Osteoblast (primary cell): Measurements from ENCODE around the gene CCDC50. TPM values are rescaled to one million over a fixed set of nuclear protein-coding genes. Genes with fewer than 3 reads are reported as not detected.

Experiments
- DNase-seq: peaks from one replicate; pipeline ENCODE4 v3.0.0; 2011; ENCODE audit warnings: low spot score, mixed read lengths; ENCODE audit not compliant: insufficient read length; ENCODE audit errors: missing footprints
- H2AFZ ChIP-seq: 2 replicates; pipeline ENCODE4 v1.6.0; 2011; ENCODE audit warnings: mild to moderate bottlenecking, low read length
- H3K27ac ChIP-seq: 2 replicates; pipeline ENCODE4 v1.5.1; 2011; ENCODE audit warnings: mild to moderate bottlenecking, low read depth, low read length, moderate library complexity
- H3K27me3 ChIP-seq: 2 replicates; pipeline ENCODE4 v1.6.0; 2012; ENCODE audit warnings: mild to moderate bottlenecking, control low read depth, inconsistent platforms, low read length, moderate library complexity; ENCODE audit not compliant: insufficient read depth
- H3K36me3 ChIP-seq: 2 replicates; pipeline ENCODE4 v1.5.1; 2011; ENCODE audit warnings: mild to moderate bottlenecking, low read length, control low read depth, moderate library complexity; ENCODE audit not compliant: insufficient read depth
- H3K4me1 ChIP-seq: 2 replicates; pipeline ENCODE4 v1.5.1; 2011; ENCODE audit warnings: mild to moderate bottlenecking, low read length, control low read depth, moderate library complexity; ENCODE audit not compliant: insufficient read depth
- H3K4me2 ChIP-seq: 2 replicates; pipeline ENCODE4 v1.6.0; 2011; ENCODE audit warnings: mild to moderate bottlenecking, low read length; ENCODE audit not compliant: insufficient read depth
- H3K4me3 ChIP-seq: fragments of 200-600 bp; sonication (generic); 3 replicates; pipeline ENCODE4 v1.5.1; 2012; ENCODE audit warnings: mild to moderate bottlenecking, low read length, inconsistent platforms; ENCODE audit not compliant: insufficient read depth
- H3K79me2 ChIP-seq: 2 replicates; pipeline ENCODE4 v1.6.0; 2012; ENCODE audit warnings: mild to moderate bottlenecking, low read length, control low read depth, inconsistent platforms; ENCODE audit not compliant: insufficient read depth
- H3K9me3 ChIP-seq: 2 replicates; pipeline ENCODE4 v1.5.1; 2011; ENCODE audit warnings: low read depth, low read length, control low read depth
- H4K20me1 ChIP-seq: 2 replicates; pipeline ENCODE4 v1.6.0; 2012; ENCODE audit warnings: mild to moderate bottlenecking, low read length, control low read depth; ENCODE audit not compliant: insufficient read depth
- total RNA-seq: library from RNA; depleted of rRNA; stranded (reverse); fragments of >200 nt; gene quantifications from 2 replicates; pipeline ENCODE4 v1.2.3, GENCODE V29; 2012
- TF ChIP-seq, protein P1 (sequence below): IDR thresholded peaks from 2 replicates; pipeline ENCODE4 v1.5.1; 2011; ENCODE audit warnings: mild to moderate bottlenecking, low read depth, low read length, moderate library complexity; ENCODE audit errors: extremely low read depth

The CCDC50 gene
- total RNA-seq, 1 donor, result 78.2 TPM

DNA sequence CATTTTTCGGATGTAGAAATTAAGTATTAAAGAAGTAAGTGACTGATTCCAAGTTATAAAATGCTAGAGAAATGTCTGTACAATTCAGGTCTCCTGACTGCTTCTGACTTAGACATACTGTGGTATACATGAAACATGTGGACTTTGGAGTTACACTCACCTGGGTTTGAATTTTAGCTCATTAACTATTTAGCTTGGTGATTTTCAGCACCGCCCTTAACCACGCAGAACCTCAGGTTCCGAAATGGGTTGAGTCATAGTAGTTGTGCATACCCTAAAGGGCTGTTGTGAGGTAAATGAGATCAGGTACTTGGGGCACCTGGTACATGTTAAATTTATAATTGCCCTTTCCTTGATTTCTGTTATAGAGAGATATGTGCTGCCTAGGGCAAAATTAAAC, 34.0 kb downstream of the CCDC50 start:
- H3K79me2 ChIP-seq, result peaks cover 41% of the 10 kb centered on the region
- no peaks in the 10 kb centered on the region for H3K27me3 ChIP-seq
- no peaks in the 10 kb centered on the region for H3K9me3 ChIP-seq
- no peaks in the 10 kb centered on the region for H4K20me1 ChIP-seq
- H3K36me3 ChIP-seq, result peaks cover 46% of the 10 kb centered on the region
- H3K4me3 ChIP-seq, result no peak overlapping the region
- H2AFZ ChIP-seq, result no peak overlapping the region
- TF ChIP-seq, protein P1, sequence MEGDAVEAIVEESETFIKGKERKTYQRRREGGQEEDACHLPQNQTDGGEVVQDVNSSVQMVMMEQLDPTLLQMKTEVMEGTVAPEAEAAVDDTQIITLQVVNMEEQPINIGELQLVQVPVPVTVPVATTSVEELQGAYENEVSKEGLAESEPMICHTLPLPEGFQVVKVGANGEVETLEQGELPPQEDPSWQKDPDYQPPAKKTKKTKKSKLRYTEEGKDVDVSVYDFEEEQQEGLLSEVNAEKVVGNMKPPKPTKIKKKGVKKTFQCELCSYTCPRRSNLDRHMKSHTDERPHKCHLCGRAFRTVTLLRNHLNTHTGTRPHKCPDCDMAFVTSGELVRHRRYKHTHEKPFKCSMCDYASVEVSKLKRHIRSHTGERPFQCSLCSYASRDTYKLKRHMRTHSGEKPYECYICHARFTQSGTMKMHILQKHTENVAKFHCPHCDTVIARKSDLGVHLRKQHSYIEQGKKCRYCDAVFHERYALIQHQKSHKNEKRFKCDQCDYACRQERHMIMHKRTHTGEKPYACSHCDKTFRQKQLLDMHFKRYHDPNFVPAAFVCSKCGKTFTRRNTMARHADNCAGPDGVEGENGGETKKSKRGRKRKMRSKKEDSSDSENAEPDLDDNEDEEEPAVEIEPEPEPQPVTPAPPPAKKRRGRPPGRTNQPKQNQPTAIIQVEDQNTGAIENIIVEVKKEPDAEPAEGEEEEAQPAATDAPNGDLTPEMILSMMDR, result no peak
- H3K4me2 ChIP-seq, result no peak overlapping the region
- peak; percentile 30 for DNase-seq
- no peaks in the 10 kb centered on the region for H3K4me1 ChIP-seq
- no peak overlapping the region for H3K27ac ChIP-seq

DNA sequence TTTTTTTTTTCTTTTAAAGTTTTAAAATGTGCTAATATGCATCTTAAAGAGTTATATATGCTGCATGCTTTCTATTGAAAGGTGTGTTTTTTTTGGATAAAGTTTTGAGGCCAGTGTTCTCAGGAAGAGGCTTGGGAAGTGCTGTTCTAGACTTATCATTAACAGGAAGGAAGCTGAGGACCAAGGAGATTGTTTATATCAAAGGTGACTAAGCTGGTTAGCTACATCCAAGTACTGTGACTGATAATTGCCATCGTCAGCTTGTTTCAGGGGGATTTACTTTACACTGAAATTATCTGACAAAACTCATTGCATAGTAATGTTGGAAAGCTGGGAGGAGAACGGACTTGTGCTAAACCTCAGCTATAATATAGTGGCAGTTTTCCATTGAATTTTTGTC, 37.5 kb downstream of the CCDC50 start:
- Histone ChIP-seq H3K27ac (no peak overlapping the region), H3K9me3 (no peaks in the 10 kb centered on the region), H2AFZ (no peak overlapping the region), H3K4me2 (no peak overlapping the region), H4K20me1 (no peaks in the 10 kb centered on the region), H3K27me3 (no peaks in the 10 kb centered on the region), H3K79me2 (peaks cover 13% of the 10 kb centered on the region), H3K36me3 (peaks cover 37% of the 10 kb centered on the region), H3K4me1 (no peaks in the 10 kb centered on the region), H3K4me3 (no peak overlapping the region)
- DNase-seq, result peak; percentile 67
- TF ChIP-seq, protein P1, result no peak

DNA sequence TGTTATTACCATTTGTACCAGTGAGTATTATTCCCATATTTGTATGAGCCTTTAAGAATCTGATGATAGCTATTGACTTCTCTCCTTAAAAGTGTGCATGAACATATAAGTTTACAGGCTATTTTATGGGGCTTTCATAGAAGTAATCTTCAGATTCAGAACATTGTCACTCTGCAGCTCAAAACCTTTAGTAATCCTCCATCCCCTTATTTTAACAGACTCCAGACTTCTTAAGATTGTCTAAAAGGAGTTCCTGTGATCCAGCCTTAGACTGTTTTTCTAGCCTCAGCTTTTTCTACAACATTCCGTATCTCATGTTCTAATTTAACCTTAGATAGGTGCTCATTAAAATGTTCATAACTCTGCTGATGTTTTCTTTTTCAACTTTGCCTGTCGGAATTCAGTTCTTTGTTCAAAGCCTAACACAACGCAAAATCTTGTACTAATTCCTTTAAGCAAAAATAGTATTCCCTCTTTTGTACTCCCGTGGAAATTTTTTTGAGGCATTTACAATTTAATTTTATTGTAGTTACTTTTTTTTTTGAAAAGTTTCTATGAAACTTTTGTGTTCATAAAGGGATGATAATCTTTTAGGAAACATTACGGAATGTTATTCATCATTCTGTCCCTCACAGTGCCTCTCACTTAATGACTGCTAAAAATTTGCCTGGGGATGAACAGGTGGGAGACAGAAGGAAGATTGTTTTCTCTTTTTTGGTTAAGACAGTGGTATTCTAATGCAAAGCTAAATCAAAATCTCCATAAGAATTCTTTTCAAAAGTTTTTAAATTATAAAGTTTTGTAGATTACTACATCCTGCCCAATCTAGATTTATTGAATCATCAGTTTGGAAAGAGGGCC, 39.8 kb downstream of the CCDC50 start:
- Histone ChIP-seq H3K36me3 (peaks cover 14% of the 10 kb centered on the region), H4K20me1 (no peaks in the 10 kb centered on the region), H3K9me3 (no peaks in the 10 kb centered on the region), H3K27ac (no peak overlapping the region), H3K27me3 (no peaks in the 10 kb centered on the region), H3K4me2 (no peak overlapping the region), H3K4me3 (no peak overlapping the region), H2AFZ (no peak overlapping the region), H3K79me2 (peaks cover 8% of the 10 kb centered on the region), H3K4me1 (peaks cover 10% of the 10 kb centered on the region)
- TF ChIP-seq, protein P1, result no peak
- DNase-seq, result no peak

DNA sequence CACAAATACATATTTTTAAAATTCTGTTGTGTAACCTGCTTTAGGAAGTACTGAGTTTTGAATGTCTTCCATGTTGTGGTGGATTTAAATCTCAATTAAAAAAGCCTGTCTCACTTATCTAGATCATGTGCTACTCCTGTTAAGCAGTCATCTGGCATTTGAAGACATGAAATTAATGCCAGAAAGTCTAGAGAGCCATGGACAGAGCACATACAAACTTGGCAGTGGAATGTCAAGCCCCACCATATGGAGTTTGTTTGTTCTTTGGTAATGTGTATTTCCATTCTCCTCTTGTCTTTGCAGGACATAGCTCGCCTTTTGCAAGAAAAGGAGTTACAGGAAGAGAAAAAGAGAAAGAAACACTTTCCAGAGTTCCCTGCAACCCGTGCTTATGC, 40.4 kb downstream of the CCDC50 start:
- Histone ChIP-seq H4K20me1 (no peaks in the 10 kb centered on the region), H3K4me3 (no peak overlapping the region), H2AFZ (no peak overlapping the region), H3K4me2 (no peak overlapping the region), H3K4me1 (peaks cover 13% of the 10 kb centered on the region), H3K36me3 (peaks cover 14% of the 10 kb centered on the region), H3K79me2 (peaks cover 8% of the 10 kb centered on the region), H3K27me3 (no peaks in the 10 kb centered on the region), H3K27ac (no peak overlapping the region), H3K9me3 (no peaks in the 10 kb centered on the region)
- TF ChIP-seq, protein P1, result no peak
- DNase-seq, result no peak
